Cardiac fibroblast (primary cell): ENCODE measurements around the gene TENT4A.

Source experiments
- DNase-seq, 2 donors: peaks; one replicate each; pipeline versions ENCODE4 v3.0.0 to v3.0.0-alpha.2; 2010; ENCODE audit warnings: low read depth in 2 of 2
- H3K4me3 ChIP-seq, 2 donors: replicated peaks in 1 of 2; 1 replicate in 1 of 2; 2 replicates in 1 of 2; pipeline ENCODE4 v1.5.1; 2011; ENCODE audit warnings: low read depth in 2 of 2, low read length in 2 of 2, mild to moderate bottlenecking in 2 of 2, moderate library complexity in 1 of 2
- CTCF ChIP-seq: IDR thresholded peaks from one replicate; pipeline ENCODE4 v1.5.1; 2011; ENCODE audit warnings: low read depth, mild to moderate bottlenecking, low read length, inconsistent platforms

Gene TENT4A

GRCh38 chr5:6704361-6704851, 8.8 kb upstream of the TENT4A start:
- H3K4me3 ChIP-seq: no peak overlapping the region
- peak; percentile 88 to 91 for DNase-seq
- no peak for TF ChIP-seq CTCF

- no peak for DNase-seq
- H3K4me3 ChIP-seq: no peak overlapping the region
- no peak for TF ChIP-seq CTCF
These were observed 8.1 kb upstream of the TENT4A start for GRCh38 chr5:6705088-6705487.

GRCh38 chr5:6705959-6706358, 7.3 kb upstream of the TENT4A start:
- H3K4me3 ChIP-seq: no peak overlapping the region
- no peak for DNase-seq
- no peak for TF ChIP-seq CTCF

- DNase-seq: no peak
- H3K4me3 ChIP-seq: no peak overlapping the region
- TF ChIP-seq CTCF: no peak
These were observed 5.4 kb upstream of the TENT4A start for GRCh38 chr5:6707852-6708251.

GRCh38 chr5:6708814-6709213, 4.4 kb upstream of the TENT4A start:
- H3K4me3 ChIP-seq: no peak overlapping the region
- TF ChIP-seq CTCF: no peak
- DNase-seq: no peak

GRCh38 chr5:6710070-6710469, 3.2 kb upstream of the TENT4A start:
- no peak for DNase-seq
- H3K4me3 ChIP-seq: no peak overlapping the region
- TF ChIP-seq CTCF: no peak

- H3K4me3 ChIP-seq: no peak overlapping the region
- no peak for TF ChIP-seq CTCF
- no peak for DNase-seq
These were observed 2.5 kb upstream of the TENT4A start for GRCh38 chr5:6710551-6711318.
